GM12878 (cell line): ENCODE measurements around the gene LALBA. TPM values are rescaled to one million over a fixed set of nuclear protein-coding genes. Genes with fewer than 3 reads are reported as not detected.

ENCODE experiments used
- ATAC-seq: fragments of 200-7000 bp; cut with Tn5 transposase; 3 replicates; pipeline ENCODE4 v1.9.1; 2020; ENCODE audit warnings: mild to moderate bottlenecking, moderate library complexity
- BruUV-seq: library from RNA; stranded (reverse); fragments of 400-500 nt; replicated peaks from 2 replicates; lab custom pipeline; 2021; lab: Mats Ljungman, UMichigan
- CTCF ChIA-PET: fragments of 300-600 bp; sonication (Branson Sonifier 250); formaldehyde crosslinking; extraction: SDS; loops from one replicate; lab custom pipeline; 2021; ENCODE audit warnings: inconsistent platforms; lab: Yijun Ruan, JAX
- POLR2A ChIA-PET: fragments of 350-600 bp; formaldehyde crosslinking; extraction: SDS; loops from one replicate; lab custom pipeline; 2021; ENCODE audit warnings: inconsistent platforms; lab: Charles Lee
- RAD21 ChIA-PET: fragments of 300-600 bp; sonication (Branson Sonifier 250); formaldehyde crosslinking; loops from one replicate; lab custom pipeline; 2023; ENCODE audit warnings: antibody characterized with exemption; ENCODE audit not compliant: unreplicated experiment; lab: Charles Lee
- SMC1A ChIA-PET: fragments of 300-600 bp; sonication (Branson Sonifier 250); formaldehyde crosslinking; loops from one replicate; lab custom pipeline; 2023; ENCODE audit not compliant: unreplicated experiment, uncharacterized antibody; lab: Charles Lee
- DNase-seq: peaks from one replicate; pipeline ENCODE4 v3.0.0-alpha.2; 2011; ENCODE audit warnings: low read depth, low spot score
- FAIRE-seq: peaks from 3 replicates; lab custom pipeline; 2011; peaks lifted over from hg19 to GRCh38; lab: Jason Lieb, UNC
- H2AFZ ChIP-seq: 2 replicates; pipeline ENCODE4 v1.6.0; 2011; ENCODE audit warnings: low read depth, low read length, control low read depth; ENCODE audit not compliant: control insufficient read depth
- H3K27ac ChIP-seq: 2 replicates; pipeline ENCODE4 v1.5.1; 2011; ENCODE audit warnings: control low read depth; ENCODE audit not compliant: control insufficient read depth, insufficient read depth
- H3K27me3 ChIP-seq, 2 experiments: replicated peaks in 1 of 2; 2 replicates each; pipeline versions ENCODE4 v1.6.0 to v1.6.1; 2011; ENCODE audit warnings: low read length in 1 of 2; ENCODE audit not compliant: control insufficient read depth in 2 of 2, insufficient read depth in 2 of 2
- H3K36me3 ChIP-seq, 2 experiments: 2 replicates each; pipeline ENCODE4 v1.5.1; 2011; ENCODE audit warnings: low read length in 1 of 2; ENCODE audit not compliant: control insufficient read depth in 2 of 2, insufficient read depth in 2 of 2
- H3K4me1 ChIP-seq: 2 replicates; pipeline ENCODE4 v1.6.1; 2011; ENCODE audit warnings: mild to moderate bottlenecking, low read length, moderate library complexity, mixed read lengths; ENCODE audit not compliant: control insufficient read depth, insufficient read depth
- H3K4me2 ChIP-seq: 2 replicates; pipeline ENCODE4 v1.6.0; 2011; ENCODE audit warnings: control low read depth; ENCODE audit not compliant: control insufficient read depth, insufficient read depth
- H3K4me3 ChIP-seq: fragments of 200-600 bp; sonication (generic); 2 replicates; pipeline ENCODE4 v1.5.1; 2016
- H3K79me2 ChIP-seq: 2 replicates; pipeline ENCODE4 v1.6.0; 2011; ENCODE audit warnings: low read length; ENCODE audit not compliant: control insufficient read depth, insufficient read depth
- H3K9ac ChIP-seq: 2 replicates; pipeline ENCODE4 v1.8.0; 2011; ENCODE audit warnings: low read length, control low read depth, mixed read lengths; ENCODE audit not compliant: control insufficient read depth, insufficient read depth
- H3K9me3 ChIP-seq: replicated peaks from 3 replicates; pipeline ENCODE4 v1.5.1; 2011; ENCODE audit warnings: mild to moderate bottlenecking, low read length; ENCODE audit not compliant: control insufficient read depth, insufficient read depth
- H4K20me1 ChIP-seq: 2 replicates; pipeline ENCODE4 v1.6.0; 2011; ENCODE audit not compliant: control insufficient read depth, insufficient read depth
- BCL11A ChIP-seq: IDR thresholded peaks from 2 replicates; pipeline ENCODE4 v1.6.1; 2011; ENCODE audit warnings: low read depth, low read length
- HDAC2 ChIP-seq: fragments of 200-600 bp; sonication (generic); IDR thresholded peaks from 2 replicates; pipeline ENCODE4 v1.6.1; 2017
- KAT2A ChIP-seq: conservative IDR thresholded peaks from 2 replicates; pipeline ENCODE4 v1.6.1; 2011; ENCODE audit warnings: low read depth, low read length; ENCODE audit not compliant: control insufficient read depth
- NFYA ChIP-seq: IDR thresholded peaks from 2 replicates; pipeline ENCODE4 v1.6.1; 2011; ENCODE audit warnings: low read depth, mild to moderate bottlenecking, low read length, improper control_type of control experiment, borderline replicate concordance
- NR2C1 ChIP-seq: fragments of 450-650 bp; IDR thresholded peaks from 2 replicates; pipeline ENCODE4 v1.6.1; 2017; ENCODE audit warnings: antibody characterized with exemption, mild to moderate bottlenecking, moderate library complexity
- NR2C2 ChIP-seq: IDR thresholded peaks from 2 replicates; pipeline ENCODE4 v1.6.1; 2011; ENCODE audit warnings: borderline replicate concordance, low read depth; ENCODE audit not compliant: control insufficient read depth, insufficient read length
- RCOR1 ChIP-seq: conservative IDR thresholded peaks from 2 replicates; pipeline ENCODE4 v1.6.1; 2012; ENCODE audit warnings: low read depth, low read length, improper control_type of control experiment
- TCF12 ChIP-seq: IDR thresholded peaks from 2 replicates; pipeline ENCODE4 v1.6.1; 2011; ENCODE audit warnings: low read depth, mild to moderate bottlenecking, low read length
- ZNF687 ChIP-seq: fragments of 450-650 bp; IDR thresholded peaks from 2 replicates; pipeline ENCODE4 v1.6.1; 2017; ENCODE audit warnings: mild to moderate bottlenecking, moderate library complexity
- WGBS: methylation state at CpG from one replicate; pipeline ENCODE4 v1.1.6; 2016; ENCODE audit warnings: low lambda C conversion rate; ENCODE audit not compliant: insufficient replicate concordance, insufficient coverage; ENCODE audit errors: missing lambda C conversion rate; 5-methylcytosine and 5-hydroxymethylcytosine counted together
- in situ Hi-C: fragments of 300-500 bp; cut with MboI; formaldehyde crosslinking; loops from 9 replicates; pipeline ENCODE4 v1.14.3; 2018; ENCODE audit warnings: mixed read lengths
- intact Hi-C: fragments of 100-400 bp; cut with micrococcal nuclease; formaldehyde crosslinking; loops from one replicate; pipeline ENCODE4 v1.14.2; 2022; ENCODE audit not compliant: unreplicated experiment
- polyA plus RNA-seq, 11 experiments: library from polyadenylated mRNA; depleted of rRNA in 4 of 11; unstranded in 6 of 11; stranded (reverse) in 5 of 11; fragments of >200 nt; fragmentation: Nextera tagmentation in 4 of 11; fragmentation: Illumina TruSeq in 1 of 11; extraction: Ambion mirVana in 4 of 11; extraction: Trizol in 1 of 11; gene quantifications; 1 replicate in 1 of 11; 2 replicates in 10 of 11; pipeline versions ENCODE4 v1.2.1 to v1.2.3, GENCODE V29; 2011 to 2016; ENCODE audit warnings: inconsistent platforms in 2 of 11, missing spikeins in 2 of 11, low read depth in 1 of 11
- total RNA-seq, 4 experiments: library from RNA; depleted of rRNA in 3 of 4; stranded (reverse); fragments of >200 nt in 3 of 4; fragmentation: Illumina TruSeq in 1 of 4; extraction: Trizol in 1 of 4; gene quantifications; 2 replicates each; pipeline versions ENCODE4 v1.2.1 to v1.2.3, GENCODE V29; 2013 to 2021
- TF ChIP-seq, protein P1 (sequence below): fragments of 450-650 bp; IDR thresholded peaks from 2 replicates; pipeline ENCODE4 v1.6.1; 2014; ENCODE audit warnings: mild to moderate bottlenecking
- TF ChIP-seq, protein P2 (sequence below): IDR thresholded peaks from 2 replicates; pipeline ENCODE4 v1.6.1; 2012; ENCODE audit warnings: improper control_type of control experiment, low read depth, low read length; ENCODE audit not compliant: insufficient replicate concordance
- TF ChIP-seq, protein P3 (sequence below): fragments of 450-650 bp; conservative IDR thresholded peaks from 2 replicates; pipeline ENCODE4 v1.6.1; 2017; ENCODE audit warnings: mild to moderate bottlenecking, moderate library complexity

The LALBA gene
- total and polyA plus RNA-seq, 10 of the 15 experiments (the other 5 are each of a cell fraction or from before 2014, with no cell fraction given), result not detected

GRCh38 chr12:48557919-48558318, 11.9 kb downstream of the LALBA start:
- Histone ChIP-seq H4K20me1 (no peaks in the 10 kb centered on the region), H3K9me3 (no peaks in the 10 kb centered on the region), H3K27me3 (no peaks in the 10 kb centered on the region), H3K9ac (no peak overlapping the region), H3K36me3 (no peaks in the 10 kb centered on the region), H3K27ac (no peak overlapping the region), H3K4me1 (no peaks in the 10 kb centered on the region), H3K79me2 (no peaks in the 10 kb centered on the region), H3K4me2 (no peak overlapping the region), H2AFZ (no peak overlapping the region), H3K4me3 (no peak overlapping the region)
- in situ Hi-C loops, result no loop called here
- intact Hi-C loops, result no loop called here
- 62% methylated on average over 4 of the region's 4 CpGs for WGBS
- ChIA-PET CTCF (no interaction called here), SMC1A (interaction anchor here (1.1 kb wide), 1 partner anchor 16 kb away, joined by 4 read pairs; no protein-coding TSS in a partner anchor), POLR2A (no interaction called here), RAD21 (no interaction called here)
- DNase-seq (no peak), FAIRE-seq (no peak), ATAC-seq (no peak)
- BruUV-seq, result no TSS peak
- TF ChIP-seq, protein P1, sequence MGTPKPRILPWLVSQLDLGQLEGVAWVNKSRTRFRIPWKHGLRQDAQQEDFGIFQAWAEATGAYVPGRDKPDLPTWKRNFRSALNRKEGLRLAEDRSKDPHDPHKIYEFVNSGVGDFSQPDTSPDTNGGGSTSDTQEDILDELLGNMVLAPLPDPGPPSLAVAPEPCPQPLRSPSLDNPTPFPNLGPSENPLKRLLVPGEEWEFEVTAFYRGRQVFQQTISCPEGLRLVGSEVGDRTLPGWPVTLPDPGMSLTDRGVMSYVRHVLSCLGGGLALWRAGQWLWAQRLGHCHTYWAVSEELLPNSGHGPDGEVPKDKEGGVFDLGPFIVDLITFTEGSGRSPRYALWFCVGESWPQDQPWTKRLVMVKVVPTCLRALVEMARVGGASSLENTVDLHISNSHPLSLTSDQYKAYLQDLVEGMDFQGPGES, result no peak
- TF ChIP-seq RCOR1, result no peak
- no peak for TF ChIP-seq TCF12
- no peak for TF ChIP-seq NR2C2
- TF ChIP-seq ZNF687, result no peak
- no peak for TF ChIP-seq BCL11A
- TF ChIP-seq, protein P2, sequence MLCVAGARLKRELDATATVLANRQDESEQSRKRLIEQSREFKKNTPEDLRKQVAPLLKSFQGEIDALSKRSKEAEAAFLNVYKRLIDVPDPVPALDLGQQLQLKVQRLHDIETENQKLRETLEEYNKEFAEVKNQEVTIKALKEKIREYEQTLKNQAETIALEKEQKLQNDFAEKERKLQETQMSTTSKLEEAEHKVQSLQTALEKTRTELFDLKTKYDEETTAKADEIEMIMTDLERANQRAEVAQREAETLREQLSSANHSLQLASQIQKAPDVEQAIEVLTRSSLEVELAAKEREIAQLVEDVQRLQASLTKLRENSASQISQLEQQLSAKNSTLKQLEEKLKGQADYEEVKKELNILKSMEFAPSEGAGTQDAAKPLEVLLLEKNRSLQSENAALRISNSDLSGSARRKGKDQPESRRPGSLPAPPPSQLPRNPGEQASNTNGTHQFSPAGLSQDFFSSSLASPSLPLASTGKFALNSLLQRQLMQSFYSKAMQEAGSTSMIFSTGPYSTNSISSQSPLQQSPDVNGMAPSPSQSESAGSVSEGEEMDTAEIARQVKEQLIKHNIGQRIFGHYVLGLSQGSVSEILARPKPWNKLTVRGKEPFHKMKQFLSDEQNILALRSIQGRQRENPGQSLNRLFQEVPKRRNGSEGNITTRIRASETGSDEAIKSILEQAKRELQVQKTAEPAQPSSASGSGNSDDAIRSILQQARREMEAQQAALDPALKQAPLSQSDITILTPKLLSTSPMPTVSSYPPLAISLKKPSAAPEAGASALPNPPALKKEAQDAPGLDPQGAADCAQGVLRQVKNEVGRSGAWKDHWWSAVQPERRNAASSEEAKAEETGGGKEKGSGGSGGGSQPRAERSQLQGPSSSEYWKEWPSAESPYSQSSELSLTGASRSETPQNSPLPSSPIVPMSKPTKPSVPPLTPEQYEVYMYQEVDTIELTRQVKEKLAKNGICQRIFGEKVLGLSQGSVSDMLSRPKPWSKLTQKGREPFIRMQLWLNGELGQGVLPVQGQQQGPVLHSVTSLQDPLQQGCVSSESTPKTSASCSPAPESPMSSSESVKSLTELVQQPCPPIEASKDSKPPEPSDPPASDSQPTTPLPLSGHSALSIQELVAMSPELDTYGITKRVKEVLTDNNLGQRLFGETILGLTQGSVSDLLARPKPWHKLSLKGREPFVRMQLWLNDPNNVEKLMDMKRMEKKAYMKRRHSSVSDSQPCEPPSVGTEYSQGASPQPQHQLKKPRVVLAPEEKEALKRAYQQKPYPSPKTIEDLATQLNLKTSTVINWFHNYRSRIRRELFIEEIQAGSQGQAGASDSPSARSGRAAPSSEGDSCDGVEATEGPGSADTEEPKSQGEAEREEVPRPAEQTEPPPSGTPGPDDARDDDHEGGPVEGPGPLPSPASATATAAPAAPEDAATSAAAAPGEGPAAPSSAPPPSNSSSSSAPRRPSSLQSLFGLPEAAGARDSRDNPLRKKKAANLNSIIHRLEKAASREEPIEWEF, result no peak
- TF ChIP-seq NFYA, result no peak
- TF ChIP-seq, protein P3, sequence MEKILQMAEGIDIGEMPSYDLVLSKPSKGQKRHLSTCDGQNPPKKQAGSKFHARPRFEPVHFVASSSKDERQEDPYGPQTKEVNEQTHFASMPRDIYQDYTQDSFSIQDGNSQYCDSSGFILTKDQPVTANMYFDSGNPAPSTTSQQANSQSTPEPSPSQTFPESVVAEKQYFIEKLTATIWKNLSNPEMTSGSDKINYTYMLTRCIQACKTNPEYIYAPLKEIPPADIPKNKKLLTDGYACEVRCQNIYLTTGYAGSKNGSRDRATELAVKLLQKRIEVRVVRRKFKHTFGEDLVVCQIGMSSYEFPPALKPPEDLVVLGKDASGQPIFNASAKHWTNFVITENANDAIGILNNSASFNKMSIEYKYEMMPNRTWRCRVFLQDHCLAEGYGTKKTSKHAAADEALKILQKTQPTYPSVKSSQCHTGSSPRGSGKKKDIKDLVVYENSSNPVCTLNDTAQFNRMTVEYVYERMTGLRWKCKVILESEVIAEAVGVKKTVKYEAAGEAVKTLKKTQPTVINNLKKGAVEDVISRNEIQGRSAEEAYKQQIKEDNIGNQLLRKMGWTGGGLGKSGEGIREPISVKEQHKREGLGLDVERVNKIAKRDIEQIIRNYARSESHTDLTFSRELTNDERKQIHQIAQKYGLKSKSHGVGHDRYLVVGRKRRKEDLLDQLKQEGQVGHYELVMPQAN, result no peak
- no peak for TF ChIP-seq NR2C1
- no peak for TF ChIP-seq KAT2A
- no peak for TF ChIP-seq HDAC2
